Measurements from ENCODE around the gene SPIN3.

The SPIN3 gene

DNA sequence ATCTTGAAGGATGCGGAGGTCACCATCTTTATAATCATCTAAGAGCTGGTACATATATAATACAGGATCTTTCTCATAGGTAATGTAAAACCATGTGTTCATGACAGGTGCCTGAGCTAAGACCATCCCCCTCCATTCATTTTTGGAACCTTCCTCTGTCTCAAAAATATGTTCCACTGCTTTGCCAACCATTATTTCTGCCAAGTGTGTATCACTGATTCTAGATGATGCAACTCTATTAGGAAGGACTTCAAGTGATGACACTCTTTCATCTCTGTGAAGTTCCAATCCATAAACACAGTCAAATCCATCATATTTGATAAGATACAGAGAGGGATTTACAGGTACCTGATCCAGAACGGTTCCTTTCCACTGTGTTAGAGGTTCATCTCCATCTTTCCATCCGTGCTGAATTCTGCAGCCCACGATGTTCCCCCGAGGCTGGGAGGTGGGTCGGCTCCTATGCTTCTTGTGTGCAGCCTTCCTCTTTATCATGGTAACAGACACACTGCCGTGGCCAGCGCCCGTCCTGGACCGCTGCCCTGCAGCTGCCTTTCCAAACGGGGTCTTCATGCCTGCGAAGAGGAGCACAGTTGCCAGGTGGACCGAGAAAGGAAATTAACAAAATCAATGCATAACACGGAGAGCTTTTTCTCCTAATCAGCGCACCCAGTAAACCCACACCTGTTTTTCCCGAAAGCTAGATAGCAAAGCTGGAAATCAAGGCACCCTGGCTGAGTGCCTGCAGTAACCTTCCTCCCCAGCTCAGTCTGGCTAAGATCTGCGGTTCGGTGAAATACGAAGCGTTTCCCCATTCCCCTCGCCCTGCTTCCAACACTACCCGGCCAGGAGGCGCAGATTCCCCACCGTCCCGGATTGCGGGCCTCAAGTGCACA, 718 bp downstream of the SPIN3 start (continued):
- TF ChIP-seq OSR1 (CRISPR knock-in tag; IDR thresholded peaks at IDR 0.05) (no peak), ARNTL (CRISPR knock-in tag; IDR thresholded peaks at IDR 0.05; ENCODE audit: borderline replicate concordance, low read depth) (no peak), ZC3H10 (CRISPR knock-in tag; IDR thresholded peaks at IDR 0.05) (no peak)
- TF ChIP-seq, protein P1, sequence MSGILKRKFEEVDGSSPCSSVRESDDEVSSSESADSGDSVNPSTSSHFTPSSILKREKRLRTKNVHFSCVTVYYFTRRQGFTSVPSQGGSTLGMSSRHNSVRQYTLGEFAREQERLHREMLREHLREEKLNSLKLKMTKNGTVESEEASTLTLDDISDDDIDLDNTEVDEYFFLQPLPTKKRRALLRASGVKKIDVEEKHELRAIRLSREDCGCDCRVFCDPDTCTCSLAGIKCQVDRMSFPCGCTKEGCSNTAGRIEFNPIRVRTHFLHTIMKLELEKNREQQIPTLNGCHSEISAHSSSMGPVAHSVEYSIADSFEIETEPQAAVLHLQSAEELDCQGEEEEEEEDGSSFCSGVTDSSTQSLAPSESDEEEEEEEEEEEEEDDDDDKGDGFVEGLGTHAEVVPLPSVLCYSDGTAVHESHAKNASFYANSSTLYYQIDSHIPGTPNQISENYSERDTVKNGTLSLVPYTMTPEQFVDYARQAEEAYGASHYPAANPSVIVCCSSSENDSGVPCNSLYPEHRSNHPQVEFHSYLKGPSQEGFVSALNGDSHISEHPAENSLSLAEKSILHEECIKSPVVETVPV (CRISPR knock-in tag; IDR thresholded peaks at IDR 0.05), result no peak
- TF ChIP-seq, protein P2, sequence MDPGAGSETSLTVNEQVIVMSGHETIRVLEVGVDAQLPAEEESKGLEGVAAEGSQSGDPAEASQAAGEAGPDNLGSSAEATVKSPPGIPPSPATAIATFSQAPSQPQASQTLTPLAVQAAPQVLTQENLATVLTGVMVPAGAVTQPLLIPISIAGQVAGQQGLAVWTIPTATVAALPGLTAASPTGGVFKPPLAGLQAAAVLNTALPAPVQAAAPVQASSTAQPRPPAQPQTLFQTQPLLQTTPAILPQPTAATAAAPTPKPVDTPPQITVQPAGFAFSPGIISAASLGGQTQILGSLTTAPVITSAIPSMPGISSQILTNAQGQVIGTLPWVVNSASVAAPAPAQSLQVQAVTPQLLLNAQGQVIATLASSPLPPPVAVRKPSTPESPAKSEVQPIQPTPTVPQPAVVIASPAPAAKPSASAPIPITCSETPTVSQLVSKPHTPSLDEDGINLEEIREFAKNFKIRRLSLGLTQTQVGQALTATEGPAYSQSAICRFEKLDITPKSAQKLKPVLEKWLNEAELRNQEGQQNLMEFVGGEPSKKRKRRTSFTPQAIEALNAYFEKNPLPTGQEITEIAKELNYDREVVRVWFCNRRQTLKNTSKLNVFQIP (CRISPR knock-in tag; IDR thresholded peaks at IDR 0.05; ENCODE audit: borderline replicate concordance, low read depth), result no peak

DNA sequence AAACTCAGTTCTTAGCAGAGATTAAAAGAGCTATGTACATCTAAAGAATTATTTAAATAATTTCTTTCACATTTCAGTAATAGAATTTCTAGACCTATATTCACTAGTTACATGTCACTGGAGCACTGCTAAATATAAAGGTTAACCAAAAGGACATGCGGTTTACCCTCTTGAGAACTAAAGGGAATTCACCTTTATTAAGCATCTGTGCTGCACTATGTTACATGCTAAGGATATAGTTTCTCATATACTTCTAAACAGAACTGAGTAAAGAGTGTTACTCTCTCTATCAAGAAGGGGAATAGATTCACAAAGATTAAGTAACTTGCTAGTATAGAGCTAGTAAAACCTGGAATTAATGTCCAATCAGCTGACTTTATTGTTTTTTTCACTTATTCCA, 7.6 kb downstream of the SPIN3 start:
- TF ChIP-seq TCF4 (CRISPR knock-in tag; IDR thresholded peaks at IDR 0.05; ENCODE audit: borderline replicate concordance), result no peak
- no peak for TF ChIP-seq ZC3H10 (CRISPR knock-in tag; IDR thresholded peaks at IDR 0.05)
- no peak for TF ChIP-seq OSR1 (CRISPR knock-in tag; IDR thresholded peaks at IDR 0.05)
- TF ChIP-seq ZNF565 (CRISPR knock-in tag; conservative IDR thresholded peaks at IDR 0.05; ENCODE audit: low read depth), result no peak
- no peak for TF ChIP-seq TOX (CRISPR knock-in tag; IDR thresholded peaks at IDR 0.05; ENCODE audit: borderline replicate concordance)
- TF ChIP-seq BACH2 (CRISPR knock-in tag; IDR thresholded peaks at IDR 0.05; ENCODE audit: borderline replicate concordance), result no peak
- TF ChIP-seq CREB5 (CRISPR knock-in tag; IDR thresholded peaks at IDR 0.05; ENCODE audit: low read depth), result no peak
- TF ChIP-seq PPARA (CRISPR knock-in tag; IDR thresholded peaks at IDR 0.05; ENCODE audit: borderline replicate concordance), result no peak
- no peak for TF ChIP-seq RARB (CRISPR knock-in tag; IDR thresholded peaks at IDR 0.05)
- TF ChIP-seq ZFP3 (CRISPR knock-in tag; IDR thresholded peaks at IDR 0.05), result no peak
- TF ChIP-seq, protein P2 (CRISPR knock-in tag; IDR thresholded peaks at IDR 0.05; ENCODE audit: borderline replicate concordance, low read depth), result no peak
- TF ChIP-seq ZNF70 (CRISPR knock-in tag; IDR thresholded peaks at IDR 0.05), result no peak
- TF ChIP-seq, protein P3, sequence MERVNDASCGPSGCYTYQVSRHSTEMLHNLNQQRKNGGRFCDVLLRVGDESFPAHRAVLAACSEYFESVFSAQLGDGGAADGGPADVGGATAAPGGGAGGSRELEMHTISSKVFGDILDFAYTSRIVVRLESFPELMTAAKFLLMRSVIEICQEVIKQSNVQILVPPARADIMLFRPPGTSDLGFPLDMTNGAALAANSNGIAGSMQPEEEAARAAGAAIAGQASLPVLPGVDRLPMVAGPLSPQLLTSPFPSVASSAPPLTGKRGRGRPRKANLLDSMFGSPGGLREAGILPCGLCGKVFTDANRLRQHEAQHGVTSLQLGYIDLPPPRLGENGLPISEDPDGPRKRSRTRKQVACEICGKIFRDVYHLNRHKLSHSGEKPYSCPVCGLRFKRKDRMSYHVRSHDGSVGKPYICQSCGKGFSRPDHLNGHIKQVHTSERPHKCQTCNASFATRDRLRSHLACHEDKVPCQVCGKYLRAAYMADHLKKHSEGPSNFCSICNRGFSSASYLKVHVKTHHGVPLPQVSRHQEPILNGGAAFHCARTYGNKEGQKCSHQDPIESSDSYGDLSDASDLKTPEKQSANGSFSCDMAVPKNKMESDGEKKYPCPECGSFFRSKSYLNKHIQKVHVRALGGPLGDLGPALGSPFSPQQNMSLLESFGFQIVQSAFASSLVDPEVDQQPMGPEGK (CRISPR knock-in tag; IDR thresholded peaks at IDR 0.05; ENCODE audit: borderline replicate concordance), result no peak
- no peak for TF ChIP-seq ZNF8 (CRISPR knock-in tag; IDR thresholded peaks at IDR 0.05)
- TF ChIP-seq ARNTL (CRISPR knock-in tag; IDR thresholded peaks at IDR 0.05; ENCODE audit: borderline replicate concordance, low read depth), result no peak
- no peak for TF ChIP-seq GLIS3 (CRISPR knock-in tag; IDR thresholded peaks at IDR 0.05)
- TF ChIP-seq SNAI2 (CRISPR knock-in tag; IDR thresholded peaks at IDR 0.05), result no peak
- TF ChIP-seq ZFP30 (CRISPR knock-in tag; IDR thresholded peaks at IDR 0.05), result no peak
- TF ChIP-seq, protein P1 (CRISPR knock-in tag; IDR thresholded peaks at IDR 0.05), result no peak
- no peak for ATAC-seq

GRCh38 chrX:56986138-56986537, 9.2 kb downstream of the SPIN3 start:
- ATAC-seq, result no peak
- no peak for TF ChIP-seq ZNF8 (CRISPR knock-in tag; IDR thresholded peaks at IDR 0.05)
- TF ChIP-seq ESRRG (CRISPR knock-in tag; IDR thresholded peaks at IDR 0.05), result no peak
- no peak for TF ChIP-seq ZFP3 (CRISPR knock-in tag; IDR thresholded peaks at IDR 0.05)
- no peak for TF ChIP-seq BACH2 (CRISPR knock-in tag; IDR thresholded peaks at IDR 0.05; ENCODE audit: borderline replicate concordance)
- TF ChIP-seq SNAI2 (CRISPR knock-in tag; IDR thresholded peaks at IDR 0.05), result no peak
- no peak for TF ChIP-seq CSDC2 (CRISPR knock-in tag; IDR thresholded peaks at IDR 0.05)
- TF ChIP-seq GLIS3 (CRISPR knock-in tag; IDR thresholded peaks at IDR 0.05), result no peak
- no peak for TF ChIP-seq ZC3H10 (CRISPR knock-in tag; IDR thresholded peaks at IDR 0.05)
- no peak for TF ChIP-seq ISL1 (CRISPR knock-in tag; IDR thresholded peaks at IDR 0.05)
- TF ChIP-seq RARB (CRISPR knock-in tag; IDR thresholded peaks at IDR 0.05), result no peak
- TF ChIP-seq, protein P2 (CRISPR knock-in tag; IDR thresholded peaks at IDR 0.05; ENCODE audit: borderline replicate concordance, low read depth), result no peak
- no peak for TF ChIP-seq ZFP30 (CRISPR knock-in tag; IDR thresholded peaks at IDR 0.05)
- no peak for TF ChIP-seq OSR1 (CRISPR knock-in tag; IDR thresholded peaks at IDR 0.05)
- TF ChIP-seq, protein P3 (CRISPR knock-in tag; IDR thresholded peaks at IDR 0.05; ENCODE audit: borderline replicate concordance), result no peak
- no peak for TF ChIP-seq ZNF565 (CRISPR knock-in tag; conservative IDR thresholded peaks at IDR 0.05; ENCODE audit: low read depth)
- no peak for TF ChIP-seq PPARA (CRISPR knock-in tag; IDR thresholded peaks at IDR 0.05; ENCODE audit: borderline replicate concordance)
